Measurements from ENCODE around the gene AK5. TPM values are rescaled to one million over a fixed set of nuclear protein-coding genes. Genes with fewer than 3 reads are reported as not detected.

AK5 gene, protein sequence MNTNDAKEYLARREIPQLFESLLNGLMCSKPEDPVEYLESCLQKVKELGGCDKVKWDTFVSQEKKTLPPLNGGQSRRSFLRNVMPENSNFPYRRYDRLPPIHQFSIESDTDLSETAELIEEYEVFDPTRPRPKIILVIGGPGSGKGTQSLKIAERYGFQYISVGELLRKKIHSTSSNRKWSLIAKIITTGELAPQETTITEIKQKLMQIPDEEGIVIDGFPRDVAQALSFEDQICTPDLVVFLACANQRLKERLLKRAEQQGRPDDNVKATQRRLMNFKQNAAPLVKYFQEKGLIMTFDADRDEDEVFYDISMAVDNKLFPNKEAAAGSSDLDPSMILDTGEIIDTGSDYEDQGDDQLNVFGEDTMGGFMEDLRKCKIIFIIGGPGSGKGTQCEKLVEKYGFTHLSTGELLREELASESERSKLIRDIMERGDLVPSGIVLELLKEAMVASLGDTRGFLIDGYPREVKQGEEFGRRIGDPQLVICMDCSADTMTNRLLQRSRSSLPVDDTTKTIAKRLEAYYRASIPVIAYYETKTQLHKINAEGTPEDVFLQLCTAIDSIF
- under 1 TPM in 3 of 4 donors, not detected in 1; 0.30 to 0.49 (median 0.44) TPM for total RNA-seq
- polyA plus RNA-seq = under 1 TPM in 2 of 3 donors, not detected in 1; 0.14 to 0.21 TPM
- long read RNA-seq, donor 1 = 0 reads
- long read RNA-seq, donor 2 = 0 reads

DNA sequence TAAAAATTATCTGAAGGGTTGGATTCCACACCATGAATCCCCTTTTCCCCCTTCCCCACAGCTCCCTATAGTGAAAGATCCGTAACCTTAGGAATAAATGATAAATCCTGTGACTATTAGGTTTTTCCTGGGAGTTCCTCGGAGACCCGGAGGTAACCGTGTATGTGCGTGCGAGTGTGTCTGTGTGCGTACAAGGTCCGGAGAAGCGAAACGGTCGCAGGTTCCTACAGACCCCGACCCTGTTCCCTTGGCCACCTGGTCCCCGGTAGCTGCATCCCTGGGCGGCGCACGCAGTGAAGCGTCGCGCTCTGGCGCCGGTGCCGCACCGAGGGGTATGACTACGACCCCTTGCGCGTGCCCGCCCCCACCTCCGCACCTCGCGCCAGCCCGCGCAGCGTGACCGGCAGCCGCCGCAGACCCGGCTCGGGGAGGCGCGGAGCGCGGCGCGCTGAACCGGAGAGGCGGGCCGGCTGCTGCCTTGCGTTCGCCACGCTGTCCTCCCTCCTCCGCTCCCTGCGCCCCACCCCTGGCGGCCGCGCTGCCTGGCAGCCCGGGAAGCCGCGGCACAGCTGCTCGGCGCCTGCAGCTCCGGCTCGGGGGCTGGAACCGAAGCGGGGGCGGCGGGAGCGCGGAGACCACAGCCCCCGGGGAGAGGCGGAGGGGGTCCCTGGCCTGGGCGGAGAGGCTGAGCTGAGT lies at the start of gene AK5:
Gene AK5, plus strand, starts transcription at position 529 of the 696 bp plus-strand sequence. CDS start 295 bp downstream, outside the sequence.
- no peaks in the 10 kb centered on the region for H3K9me3 ChIP-seq
- WGBS, 3 donors = 2 to 4% (median 4%) methylated on average over 32 to 71 of the region's 71 CpGs
- peak; percentile 30 to 63 (median 52) for ATAC-seq
- peaks cover 0 to 37% (median 5%) of the 10 kb centered on the region in 3 donors for H3K27me3 ChIP-seq (ENCODE audit: insufficient read depth in 3 of 3, low read length in 2 of 3)
- no peaks in the 10 kb centered on the region for H3K4me1 ChIP-seq
- intact Hi-C loops (cut with DNase I) = no loop called here
- peak; percentile 22 to 51 for DNase-seq
- H3K4me3 ChIP-seq = peak within 1 kb of the TSS; percentile 63
- no peak within 1 kb of the TSS for H3K27ac ChIP-seq
- no peaks in the 10 kb centered on the region for H3K36me3 ChIP-seq (ENCODE audit: insufficient read depth in 1 of 2, low read depth in 1 of 2)
- TF ChIP-seq, protein P1, sequence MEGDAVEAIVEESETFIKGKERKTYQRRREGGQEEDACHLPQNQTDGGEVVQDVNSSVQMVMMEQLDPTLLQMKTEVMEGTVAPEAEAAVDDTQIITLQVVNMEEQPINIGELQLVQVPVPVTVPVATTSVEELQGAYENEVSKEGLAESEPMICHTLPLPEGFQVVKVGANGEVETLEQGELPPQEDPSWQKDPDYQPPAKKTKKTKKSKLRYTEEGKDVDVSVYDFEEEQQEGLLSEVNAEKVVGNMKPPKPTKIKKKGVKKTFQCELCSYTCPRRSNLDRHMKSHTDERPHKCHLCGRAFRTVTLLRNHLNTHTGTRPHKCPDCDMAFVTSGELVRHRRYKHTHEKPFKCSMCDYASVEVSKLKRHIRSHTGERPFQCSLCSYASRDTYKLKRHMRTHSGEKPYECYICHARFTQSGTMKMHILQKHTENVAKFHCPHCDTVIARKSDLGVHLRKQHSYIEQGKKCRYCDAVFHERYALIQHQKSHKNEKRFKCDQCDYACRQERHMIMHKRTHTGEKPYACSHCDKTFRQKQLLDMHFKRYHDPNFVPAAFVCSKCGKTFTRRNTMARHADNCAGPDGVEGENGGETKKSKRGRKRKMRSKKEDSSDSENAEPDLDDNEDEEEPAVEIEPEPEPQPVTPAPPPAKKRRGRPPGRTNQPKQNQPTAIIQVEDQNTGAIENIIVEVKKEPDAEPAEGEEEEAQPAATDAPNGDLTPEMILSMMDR (IDR thresholded peaks at IDR 0.05) = no peak

DNA sequence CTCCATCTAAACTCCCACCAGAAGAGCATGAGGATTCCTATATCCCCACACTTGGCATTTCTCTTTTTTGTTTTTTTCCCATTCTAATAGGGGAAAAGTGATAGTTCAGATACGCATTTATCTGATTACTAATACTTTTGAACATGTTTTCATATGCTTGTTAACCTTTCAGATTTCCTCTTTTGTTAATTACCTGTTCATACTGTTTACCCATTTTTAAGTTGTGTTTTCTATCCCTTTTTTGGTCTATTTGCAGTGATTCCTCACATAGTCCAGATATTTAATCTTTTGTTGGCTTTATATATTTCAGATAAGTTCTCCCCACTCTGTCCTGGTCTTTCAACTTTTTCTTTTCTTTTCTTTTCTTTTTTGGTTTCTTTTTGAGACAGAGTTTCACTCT lies 49.0 kb upstream of the AK5 start:
- no peak overlapping the region for H3K4me3 ChIP-seq
- H3K27ac ChIP-seq = no peak overlapping the region
- ATAC-seq (no peak), DNase-seq (no peak)
- TF ChIP-seq, protein P1 (IDR thresholded peaks at IDR 0.05) = no peak
- H3K9me3 ChIP-seq = no peaks in the 10 kb centered on the region
- H3K4me1 ChIP-seq = no peaks in the 10 kb centered on the region
- intact Hi-C loops (cut with DNase I) = no loop called here
- no peaks in the 10 kb centered on the region for H3K36me3 ChIP-seq (ENCODE audit: insufficient read depth in 1 of 2, low read depth in 1 of 2)
- H3K27me3 ChIP-seq (ENCODE audit: insufficient read depth in 3 of 3, low read length in 2 of 3) = no peaks in the 10 kb centered on the region
- WGBS, 3 donors = 94 to 96% (median 94%) methylated on average over 1 of the region's 1 CpG

DNA sequence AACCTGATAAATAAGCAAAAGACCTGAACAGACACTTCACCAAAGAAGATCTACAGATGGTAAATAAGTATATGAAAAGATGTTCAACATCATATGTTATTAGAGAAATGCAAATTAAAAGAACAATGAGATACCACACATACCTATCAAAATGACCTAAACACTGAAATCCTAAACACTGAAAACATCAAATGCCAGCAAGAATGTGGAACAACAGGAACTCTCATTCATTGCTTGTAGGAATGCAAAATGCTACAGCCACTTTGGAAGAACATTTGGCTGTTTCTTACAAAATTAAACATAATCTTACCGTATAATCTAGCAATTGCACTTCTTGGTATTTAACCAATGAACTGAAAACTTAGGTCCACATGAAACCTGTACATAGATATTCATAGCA lies 47.7 kb upstream of the AK5 start:
- DNase-seq (no peak), ATAC-seq (no peak)
- intact Hi-C loops (cut with DNase I) = no loop called here
- Histone ChIP-seq H3K27ac (no peak overlapping the region), H3K27me3 (ENCODE audit: insufficient read depth in 3 of 3, low read length in 2 of 3) (no peaks in the 10 kb centered on the region), H3K36me3 (ENCODE audit: insufficient read depth in 1 of 2, low read depth in 1 of 2) (no peaks in the 10 kb centered on the region), H3K4me1 (no peaks in the 10 kb centered on the region), H3K9me3 (no peaks in the 10 kb centered on the region), H3K4me3 (no peak overlapping the region)
- TF ChIP-seq, protein P1 (IDR thresholded peaks at IDR 0.05) = no peak
- 73 to 80% (median 76%) methylated on average over 1 of the region's 1 CpG for WGBS, 3 donors

DNA sequence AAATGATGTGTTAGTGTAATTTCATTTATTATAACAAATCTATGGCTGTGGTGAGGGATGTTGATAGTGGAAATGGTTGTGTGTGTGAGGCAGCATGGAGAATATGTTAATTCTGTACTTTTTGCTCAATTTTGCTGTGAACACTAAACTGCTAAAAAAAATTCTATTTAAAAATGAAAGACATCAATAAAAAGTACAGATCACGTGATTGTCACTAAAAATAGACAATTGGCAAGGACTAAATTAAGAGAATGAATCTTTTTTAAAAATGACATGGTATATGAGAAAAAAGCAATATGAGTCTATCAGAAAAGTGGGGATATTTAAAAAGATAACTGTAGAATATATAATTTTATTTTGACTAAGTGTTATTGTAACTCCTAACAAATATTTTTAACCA lies 46.9 kb upstream of the AK5 start:
- WGBS, 3 donors = 42 to 57% (median 42%) methylated on average over 1 of the region's 1 CpG
- Histone ChIP-seq H3K36me3 (ENCODE audit: insufficient read depth in 1 of 2, low read depth in 1 of 2) (no peaks in the 10 kb centered on the region), H3K4me1 (no peaks in the 10 kb centered on the region), H3K27me3 (ENCODE audit: insufficient read depth in 3 of 3, low read length in 2 of 3) (no peaks in the 10 kb centered on the region), H3K27ac (no peak overlapping the region), H3K9me3 (no peaks in the 10 kb centered on the region), H3K4me3 (no peak overlapping the region)
- ATAC-seq (no peak), DNase-seq (no peak)
- intact Hi-C loops (cut with DNase I) = no loop called here
- TF ChIP-seq, protein P1 (IDR thresholded peaks at IDR 0.05) = no peak
